HepG2 (cell line): Measurements from ENCODE around the gene LOC128125822.

Source experiments
- CREB1 ChIP-seq, 2 experiments: fragments of 450-650 bp in 1 of 2; IDR thresholded peaks; 2 replicates each; pipeline ENCODE4 v1.6.1; 2016 to 2017; ENCODE audit warnings: control low read depth in 1 of 2, mild to moderate bottlenecking in 1 of 2, missing compliant biosample characterization in 1 of 2, missing genetic modification characterization in 1 of 2
- GABPA ChIP-seq, 2 experiments: IDR thresholded peaks; 2 replicates each; pipeline ENCODE4 v1.6.1; 2011 to 2016; ENCODE audit warnings: low read depth in 2 of 2, low read length in 1 of 2, missing biosample characterization in 1 of 2, missing genetic modification characterization in 1 of 2
- GMEB1 ChIP-seq: sonication (generic); formaldehyde crosslinking; IDR thresholded peaks from 2 replicates; pipeline ENCODE4 v1.5.1; 2020; ENCODE audit warnings: missing genetic modification reagents, mild to moderate bottlenecking, borderline replicate concordance
- HCFC1 ChIP-seq: fragments of 150-350 bp; IDR thresholded peaks from 2 replicates; pipeline ENCODE4 v1.6.1; 2014; ENCODE audit warnings: low read depth, low read length
- HMG20A ChIP-seq: IDR thresholded peaks from 2 replicates; pipeline ENCODE4 v1.6.1; 2016; ENCODE audit warnings: borderline replicate concordance
- HNF1B ChIP-seq: sonication (generic); formaldehyde crosslinking; IDR thresholded peaks from 2 replicates; pipeline ENCODE4 v1.5.1; 2020; ENCODE audit warnings: mild to moderate bottlenecking, moderate library complexity, missing genetic modification reagents
- HNRNPLL ChIP-seq: fragments of 200-400 bp; formaldehyde crosslinking; IDR thresholded peaks from 2 replicates; pipeline ENCODE4 v1.6.1; 2017; ENCODE audit warnings: mild to moderate bottlenecking, low read depth, low read length; ENCODE audit not compliant: poor library complexity, severe bottlenecking
- JUND ChIP-seq: sonication (generic); formaldehyde crosslinking; IDR thresholded peaks from 2 replicates; pipeline ENCODE4 v1.8.0; 2022; ENCODE audit warnings: mild to moderate bottlenecking, missing genetic modification reagents
- TERF1 ChIP-seq: sonication (generic); formaldehyde crosslinking; IDR thresholded peaks from 2 replicates; pipeline ENCODE4 v1.8.0; 2022; ENCODE audit warnings: mild to moderate bottlenecking, missing genetic modification reagents, moderate library complexity
- USF2 ChIP-seq, 2 experiments: sonication (generic) in 1 of 2; formaldehyde crosslinking in 1 of 2; IDR thresholded peaks; 2 replicates each; pipeline versions ENCODE4 v1.5.1 to v1.6.1; 2011 to 2020; ENCODE audit warnings: borderline replicate concordance in 1 of 2, low read depth in 1 of 2, low read length in 1 of 2, mild to moderate bottlenecking in 1 of 2, missing genetic modification reagents in 1 of 2, moderate library complexity in 1 of 2
- ZNF639 ChIP-seq: conservative IDR thresholded peaks from 2 replicates; pipeline ENCODE4 v1.6.1; 2018; ENCODE audit warnings: missing genetic modification reagents

The LOC128125822 gene

GRCh38 chr6:63527658-63528514 lies 44.4 kb upstream of the LOC128125822 start (continued):
- TF ChIP-seq TERF1 (CRISPR knock-in tag) (no peak), GABPA (IDR thresholded peaks at IDR 0.05; ENCODE audit: low read depth, low read length) (no peak), GABPA (CRISPR knock-in tag; IDR thresholded peaks at IDR 0.05; ENCODE audit: low read depth) (peak; percentile 26; the same call in 1 of the 2 replicates), HMG20A (peak; percentile 96), HNRNPLL (no peak), GMEB1 (CRISPR knock-in tag) (0 out of 2 replicates have a peak, but pooled peaks have one; percentile 2), HCFC1 (no peak), CREB1 (IDR thresholded peaks at IDR 0.05) (peak; percentile 87), CREB1 (CRISPR knock-in tag; IDR thresholded peaks at IDR 0.05) (peak; percentile 86), ZNF639 (no peak), USF2 (IDR thresholded peaks at IDR 0.05; ENCODE audit: low read depth, low read length) (no peak), USF2 (CRISPR knock-in tag; IDR thresholded peaks at IDR 0.05; ENCODE audit: borderline replicate concordance) (no peak), HNF1B (peak; percentile 63), JUND (CRISPR knock-in tag) (peak; percentile 95)
